Ishikawa (cell line): ENCODE results near the gene HJURP.

Source experiments
- CEBPB ChIP-seq: IDR thresholded peaks from 2 replicates; pipeline ENCODE4 v1.6.1; 2012
- EP300 ChIP-seq: IDR thresholded peaks from 2 replicates; pipeline ENCODE4 v1.6.1; 2012; ENCODE audit warnings: borderline replicate concordance
- NFIC ChIP-seq: IDR thresholded peaks from 2 replicates; pipeline ENCODE4 v1.6.1; 2012
- RAD21 ChIP-seq: IDR thresholded peaks from 2 replicates; pipeline ENCODE4 v1.6.1; 2012; ENCODE audit warnings: low read depth
- TF ChIP-seq, protein P1 (sequence below): IDR thresholded peaks from 2 replicates; pipeline ENCODE4 v1.6.1; 2012

DNA sequence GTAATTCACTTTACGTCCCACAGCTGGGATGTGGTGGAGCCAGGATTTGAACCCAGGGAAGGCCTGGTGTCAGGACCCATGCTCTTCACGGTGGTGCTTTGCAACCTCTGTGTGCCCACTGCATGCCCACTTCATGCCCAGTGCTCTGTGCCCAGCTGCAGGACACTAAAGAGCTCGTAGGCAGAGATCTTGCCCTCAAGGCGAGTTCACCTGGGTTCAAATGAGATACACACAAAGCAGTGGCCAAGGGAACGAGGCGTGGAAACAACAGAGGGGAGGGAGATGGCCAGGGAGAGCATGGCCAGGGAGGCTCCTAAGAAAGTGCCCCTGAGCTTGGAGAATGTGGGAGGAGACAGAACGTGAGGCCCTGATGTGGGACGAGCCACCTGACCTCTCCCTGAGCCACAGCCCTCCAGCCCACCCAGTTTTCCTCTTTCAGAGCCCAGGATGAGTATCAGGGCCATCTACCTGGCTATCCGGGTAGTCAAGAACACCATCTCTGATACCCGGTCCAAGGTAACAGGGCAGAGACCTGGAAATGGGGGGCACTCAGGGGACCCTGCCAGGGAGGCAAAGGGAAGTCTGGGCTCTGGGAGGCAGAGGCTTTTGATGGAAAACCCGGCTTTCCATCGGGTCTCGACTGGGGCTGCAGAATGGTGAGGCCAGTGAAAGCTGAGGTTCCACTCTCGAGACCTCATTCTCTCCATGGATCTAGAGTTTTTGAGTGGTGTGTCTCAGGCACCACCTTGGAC is 55.8 kb downstream of the HJURP start:
- TF ChIP-seq NFIC: no peak
- no peak for TF ChIP-seq RAD21
- no peak for TF ChIP-seq CEBPB
- TF ChIP-seq EP300: no peak
- TF ChIP-seq, protein P1, sequence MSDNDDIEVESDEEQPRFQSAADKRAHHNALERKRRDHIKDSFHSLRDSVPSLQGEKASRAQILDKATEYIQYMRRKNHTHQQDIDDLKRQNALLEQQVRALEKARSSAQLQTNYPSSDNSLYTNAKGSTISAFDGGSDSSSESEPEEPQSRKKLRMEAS: no peak
